ENCODE data around the gene CHRNB4. TPM values are rescaled to one million over a fixed set of nuclear protein-coding genes. Genes with fewer than 3 reads are reported as not detected.

The CHRNB4 gene
- total RNA-seq, 1 donor from 2014 or later: not detected

GRCh38 chr15:78663703-78664102 is 22.7 kb upstream of the CHRNB4 start:
- DNase-seq (ENCODE audit: low read depth): no peak
- Histone ChIP-seq H3K27me3 (ENCODE audit: control insufficient read depth, insufficient read depth, low read length) (no peaks in the 10 kb centered on the region), H3K36me3 (ENCODE audit: control insufficient read depth, insufficient read depth, low read length) (no peaks in the 10 kb centered on the region), H3K4me3 (ENCODE audit: low read depth, low read length) (no peak overlapping the region)
- no peak for FAIRE-seq
- TF ChIP-seq, protein P1, sequence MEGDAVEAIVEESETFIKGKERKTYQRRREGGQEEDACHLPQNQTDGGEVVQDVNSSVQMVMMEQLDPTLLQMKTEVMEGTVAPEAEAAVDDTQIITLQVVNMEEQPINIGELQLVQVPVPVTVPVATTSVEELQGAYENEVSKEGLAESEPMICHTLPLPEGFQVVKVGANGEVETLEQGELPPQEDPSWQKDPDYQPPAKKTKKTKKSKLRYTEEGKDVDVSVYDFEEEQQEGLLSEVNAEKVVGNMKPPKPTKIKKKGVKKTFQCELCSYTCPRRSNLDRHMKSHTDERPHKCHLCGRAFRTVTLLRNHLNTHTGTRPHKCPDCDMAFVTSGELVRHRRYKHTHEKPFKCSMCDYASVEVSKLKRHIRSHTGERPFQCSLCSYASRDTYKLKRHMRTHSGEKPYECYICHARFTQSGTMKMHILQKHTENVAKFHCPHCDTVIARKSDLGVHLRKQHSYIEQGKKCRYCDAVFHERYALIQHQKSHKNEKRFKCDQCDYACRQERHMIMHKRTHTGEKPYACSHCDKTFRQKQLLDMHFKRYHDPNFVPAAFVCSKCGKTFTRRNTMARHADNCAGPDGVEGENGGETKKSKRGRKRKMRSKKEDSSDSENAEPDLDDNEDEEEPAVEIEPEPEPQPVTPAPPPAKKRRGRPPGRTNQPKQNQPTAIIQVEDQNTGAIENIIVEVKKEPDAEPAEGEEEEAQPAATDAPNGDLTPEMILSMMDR (IDR thresholded peaks at IDR 0.05; ENCODE audit: insufficient read depth, low read length, severe bottlenecking): no peak

DNA sequence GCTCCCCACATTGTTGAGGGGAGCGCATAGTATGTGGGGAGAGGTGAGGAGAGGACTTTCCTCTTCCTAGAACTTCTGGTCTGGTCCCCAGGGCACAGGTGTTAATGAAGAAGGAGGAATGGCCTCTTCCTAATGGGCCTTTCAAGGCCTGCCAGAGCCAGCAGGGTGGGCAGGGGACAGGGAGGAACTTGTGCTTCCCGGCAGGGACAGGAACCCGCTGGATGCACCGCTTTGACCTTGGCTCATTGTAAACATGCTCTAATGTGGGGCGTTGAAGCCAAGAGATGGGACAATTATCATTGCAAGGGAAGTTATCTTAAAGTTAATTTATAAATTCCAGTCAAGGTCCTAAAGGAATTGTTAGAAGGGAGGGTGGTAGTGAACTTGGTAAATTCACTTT is 21.0 kb upstream of the CHRNB4 start:
- H3K27me3 ChIP-seq (ENCODE audit: control insufficient read depth, insufficient read depth, low read length): no peaks in the 10 kb centered on the region
- H3K36me3 ChIP-seq (ENCODE audit: control insufficient read depth, insufficient read depth, low read length): no peaks in the 10 kb centered on the region
- TF ChIP-seq, protein P1 (IDR thresholded peaks at IDR 0.05; ENCODE audit: insufficient read depth, low read length, severe bottlenecking): no peak
- no peak overlapping the region for H3K4me3 ChIP-seq (ENCODE audit: low read depth, low read length)
- DNase-seq (ENCODE audit: low read depth) (no peak), FAIRE-seq (no peak)

DNA sequence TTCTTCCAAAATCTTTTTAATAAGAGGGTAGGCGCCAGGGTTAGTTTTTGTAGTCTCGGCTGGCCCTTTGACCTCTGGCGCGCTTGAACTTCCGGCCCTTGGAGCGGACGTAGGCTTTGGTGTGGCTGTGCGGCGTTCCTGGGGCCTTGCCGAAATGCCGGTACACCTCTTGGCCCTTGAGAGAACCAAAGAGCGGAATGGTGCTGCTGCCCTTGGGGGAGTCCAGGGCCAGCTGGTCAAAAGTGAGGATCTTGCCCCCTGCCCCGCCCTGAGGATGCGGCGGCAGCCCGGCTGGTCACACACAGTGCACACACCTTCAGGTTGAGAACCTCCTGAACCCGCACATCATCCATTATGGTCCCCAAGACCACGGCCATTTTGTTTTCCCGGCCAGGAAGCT is 20.0 kb upstream of the CHRNB4 start:
- Histone ChIP-seq H3K4me3 (ENCODE audit: low read depth, low read length) (no peak overlapping the region), H3K27me3 (ENCODE audit: control insufficient read depth, insufficient read depth, low read length) (no peaks in the 10 kb centered on the region), H3K36me3 (ENCODE audit: control insufficient read depth, insufficient read depth, low read length) (no peaks in the 10 kb centered on the region)
- no peak for FAIRE-seq
- no peak for DNase-seq (ENCODE audit: low read depth)
- TF ChIP-seq, protein P1 (IDR thresholded peaks at IDR 0.05; ENCODE audit: insufficient read depth, low read length, severe bottlenecking): no peak

DNA sequence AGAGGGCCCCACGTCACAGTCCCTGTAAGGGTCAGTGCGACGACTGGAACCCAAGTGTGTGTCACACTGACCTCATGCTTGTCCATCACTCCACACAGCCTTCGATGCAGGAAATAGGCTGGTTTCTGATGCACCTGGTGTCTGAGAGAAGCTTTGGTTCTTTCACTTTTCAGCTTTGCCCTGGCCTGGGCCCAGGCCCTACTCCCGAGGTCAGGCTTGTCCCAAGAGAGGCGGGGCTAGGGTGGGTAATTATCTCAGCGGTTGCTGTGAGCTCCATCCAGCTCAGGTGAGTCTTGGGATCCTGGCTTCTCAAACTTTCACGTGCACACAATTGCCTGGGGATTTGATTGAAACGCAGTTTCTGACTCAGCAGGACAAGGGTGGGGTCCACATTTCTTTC is 19.6 kb upstream of the CHRNB4 start:
- DNase-seq (ENCODE audit: low read depth) (no peak), FAIRE-seq (no peak)
- TF ChIP-seq, protein P1 (IDR thresholded peaks at IDR 0.05; ENCODE audit: insufficient read depth, low read length, severe bottlenecking): no peak
- Histone ChIP-seq H3K27me3 (ENCODE audit: control insufficient read depth, insufficient read depth, low read length) (no peaks in the 10 kb centered on the region), H3K4me3 (ENCODE audit: low read depth, low read length) (no peak overlapping the region), H3K36me3 (ENCODE audit: control insufficient read depth, insufficient read depth, low read length) (no peaks in the 10 kb centered on the region)

- DNase-seq (ENCODE audit: low read depth): no peak
- Histone ChIP-seq H3K4me3 (ENCODE audit: low read depth, low read length) (no peak overlapping the region), H3K36me3 (ENCODE audit: control insufficient read depth, insufficient read depth, low read length) (no peaks in the 10 kb centered on the region), H3K27me3 (ENCODE audit: control insufficient read depth, insufficient read depth, low read length) (no peaks in the 10 kb centered on the region)
- TF ChIP-seq, protein P1 (IDR thresholded peaks at IDR 0.05; ENCODE audit: insufficient read depth, low read length, severe bottlenecking): no peak
- FAIRE-seq: no peak
Observed at GRCh38 chr15:78658823-78659222, 17.8 kb upstream of the CHRNB4 start.

- Histone ChIP-seq H3K27me3 (ENCODE audit: control insufficient read depth, insufficient read depth, low read length) (no peaks in the 10 kb centered on the region), H3K4me3 (ENCODE audit: low read depth, low read length) (no peak overlapping the region), H3K36me3 (ENCODE audit: control insufficient read depth, insufficient read depth, low read length) (no peaks in the 10 kb centered on the region)
- FAIRE-seq: peak; percentile 64
- TF ChIP-seq, protein P1 (IDR thresholded peaks at IDR 0.05; ENCODE audit: insufficient read depth, low read length, severe bottlenecking): no peak
- peak; percentile 54 for DNase-seq (ENCODE audit: low read depth)
Observed at GRCh38 chr15:78654272-78654671, 13.3 kb upstream of the CHRNB4 start.
